Lower lobe of right lung (tissue), 2 donors: ENCODE results near the gene ASB13. TPM values are rescaled to one million over a fixed set of nuclear protein-coding genes. Genes with fewer than 3 reads are reported as not detected.
"Not testable (repeated sequence)": the region's sequence is repeated elsewhere in the genome, so short reads cannot be mapped to it uniquely, and the experiment has no call there.

Experiments
- ATAC-seq, 2 donors: fragments of 200-7000 bp; cut with Tn5 transposase; one replicate each; pipeline ENCODE4 v1.9.1; 2020 to 2022; ENCODE audit warnings: mild to moderate bottlenecking in 2 of 2, moderate library complexity in 2 of 2
- DNase-seq: peaks from one replicate; pipeline ENCODE4 v3.0.0-alpha.2; 2020
- H3K27ac ChIP-seq: fragments of 200-600 bp; one replicate; pipeline ENCODE4 v1.8.0; 2022
- H3K27me3 ChIP-seq: fragments of 200-600 bp; one replicate; pipeline ENCODE4 v1.8.0; 2022; ENCODE audit warnings: low read depth
- H3K36me3 ChIP-seq: fragments of 200-600 bp; one replicate; pipeline ENCODE4 v1.8.0; 2022; ENCODE audit warnings: mild to moderate bottlenecking
- H3K4me1 ChIP-seq: fragments of 200-600 bp; one replicate; pipeline ENCODE4 v1.8.0; 2022
- H3K4me3 ChIP-seq: fragments of 200-600 bp; one replicate; pipeline ENCODE4 v1.8.0; 2022; ENCODE audit warnings: mild to moderate bottlenecking
- H3K9me3 ChIP-seq: fragments of 200-600 bp; one replicate; pipeline ENCODE4 v1.8.0; 2022
- intact Hi-C: fragments of 100-400 bp; cut with DNase I; formaldehyde crosslinking; loops from one replicate; pipeline ENCODE4 v1.11.0; 2022
- total RNA-seq: library from RNA; stranded (reverse); fragmentation: NEBNext Ultra II Directional; extraction: Animal tissue kit (Norgen Biotek cat#: 25700); gene quantifications from one replicate; pipeline ENCODE4 v1.2.1, GENCODE V29; 2021
- TF ChIP-seq, protein P1 (sequence below): fragments of 200-600 bp; IDR thresholded peaks from one replicate; pipeline ENCODE4 v1.8.0; 2022; ENCODE audit warnings: antibody characterized with exemption, mild to moderate bottlenecking
- donor health status: DM: no; HTN: yes; CAD: no; lungs with severe emphysema.

Gene ASB13
- total RNA-seq, 1 donor from 2014 or later: 27.6 TPM

DNA sequence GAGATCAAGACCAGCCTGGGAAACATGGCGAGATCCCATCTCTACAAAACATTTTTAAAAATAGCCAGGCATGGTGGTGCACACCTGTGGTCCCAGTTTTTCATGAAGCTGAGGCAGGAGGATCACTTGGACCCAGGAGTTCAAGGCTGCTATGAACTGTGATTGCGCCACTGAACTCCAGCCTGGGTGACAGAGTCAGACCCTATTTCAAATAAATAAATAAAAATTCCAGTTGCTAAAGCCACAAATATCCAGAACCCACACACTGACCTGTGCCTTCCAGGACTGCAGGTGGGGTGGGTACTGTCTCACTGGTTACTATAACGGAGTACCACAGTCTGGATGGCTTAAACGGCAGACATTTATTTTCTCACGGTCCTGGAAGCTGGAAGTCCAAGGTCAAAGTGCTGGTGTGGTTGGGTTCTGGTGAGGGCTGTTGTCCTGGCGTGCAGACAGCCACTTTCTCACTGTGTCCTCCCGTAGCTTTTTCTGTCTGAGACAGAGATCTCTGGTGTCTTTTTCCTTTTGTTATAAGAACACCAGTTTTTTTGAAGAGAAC is 38.8 kb downstream of the ASB13 start:
- H3K4me1 ChIP-seq: peaks cover 9% of the 10 kb centered on the region
- H3K27me3 ChIP-seq: no peaks in the 10 kb centered on the region
- ATAC-seq (no peak), DNase-seq (no peak)
- H3K4me3 ChIP-seq: no peak overlapping the region
- no peak overlapping the region for H3K27ac ChIP-seq
- TF ChIP-seq, protein P1, sequence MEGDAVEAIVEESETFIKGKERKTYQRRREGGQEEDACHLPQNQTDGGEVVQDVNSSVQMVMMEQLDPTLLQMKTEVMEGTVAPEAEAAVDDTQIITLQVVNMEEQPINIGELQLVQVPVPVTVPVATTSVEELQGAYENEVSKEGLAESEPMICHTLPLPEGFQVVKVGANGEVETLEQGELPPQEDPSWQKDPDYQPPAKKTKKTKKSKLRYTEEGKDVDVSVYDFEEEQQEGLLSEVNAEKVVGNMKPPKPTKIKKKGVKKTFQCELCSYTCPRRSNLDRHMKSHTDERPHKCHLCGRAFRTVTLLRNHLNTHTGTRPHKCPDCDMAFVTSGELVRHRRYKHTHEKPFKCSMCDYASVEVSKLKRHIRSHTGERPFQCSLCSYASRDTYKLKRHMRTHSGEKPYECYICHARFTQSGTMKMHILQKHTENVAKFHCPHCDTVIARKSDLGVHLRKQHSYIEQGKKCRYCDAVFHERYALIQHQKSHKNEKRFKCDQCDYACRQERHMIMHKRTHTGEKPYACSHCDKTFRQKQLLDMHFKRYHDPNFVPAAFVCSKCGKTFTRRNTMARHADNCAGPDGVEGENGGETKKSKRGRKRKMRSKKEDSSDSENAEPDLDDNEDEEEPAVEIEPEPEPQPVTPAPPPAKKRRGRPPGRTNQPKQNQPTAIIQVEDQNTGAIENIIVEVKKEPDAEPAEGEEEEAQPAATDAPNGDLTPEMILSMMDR: no peak
- intact Hi-C loops: loop anchor here (10.0 kb wide), 1 partner anchor 183 kb away; no protein-coding TSS in a partner anchor
- no peaks in the 10 kb centered on the region for H3K36me3 ChIP-seq
- no peaks in the 10 kb centered on the region for H3K9me3 ChIP-seq

DNA sequence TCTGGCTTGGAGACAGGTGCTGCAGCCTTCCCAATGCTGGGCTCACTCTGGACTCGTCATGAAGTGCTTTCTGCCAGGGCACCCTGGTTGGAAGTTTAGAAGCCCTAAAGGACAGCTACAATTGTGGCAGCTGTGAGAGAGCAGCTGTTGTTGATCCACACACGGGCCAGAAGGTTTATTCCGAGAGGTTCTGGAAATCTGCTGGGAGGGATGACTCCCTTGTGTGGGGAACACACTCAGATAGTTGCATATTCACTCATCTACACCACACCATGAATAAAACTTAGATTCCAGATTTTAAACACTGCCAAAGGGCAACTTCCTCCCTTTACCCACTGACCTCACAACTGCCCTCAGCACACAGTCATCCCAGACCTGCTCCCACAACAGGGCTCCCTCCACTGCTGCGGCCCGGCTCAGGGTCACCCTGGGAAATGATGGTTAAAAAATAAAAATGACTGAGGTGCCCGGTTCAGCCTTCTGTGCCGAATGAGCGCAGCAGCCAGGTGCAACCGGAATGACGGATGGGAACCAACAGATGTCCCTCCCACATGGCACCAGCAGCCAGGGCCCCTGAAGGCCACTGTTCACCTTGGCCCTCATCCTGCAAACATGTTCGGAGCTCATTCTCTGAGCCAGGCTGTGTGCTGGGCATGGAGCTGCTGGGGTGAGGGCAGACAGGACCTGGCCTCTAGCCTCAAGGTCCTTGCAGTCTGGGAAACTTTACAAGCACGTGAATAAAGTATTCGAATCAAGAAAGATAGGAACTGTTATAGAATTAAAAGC is 40.2 kb downstream of the ASB13 start:
- Histone ChIP-seq H3K4me3 (no peak overlapping the region), H3K9me3 (no peaks in the 10 kb centered on the region), H3K27me3 (no peaks in the 10 kb centered on the region), H3K36me3 (no peaks in the 10 kb centered on the region), H3K27ac (no peak overlapping the region), H3K4me1 (peaks cover 9% of the 10 kb centered on the region)
- intact Hi-C loops: loop anchor here (10.0 kb wide), 1 partner anchor 181 kb away; no protein-coding TSS in a partner anchor
- TF ChIP-seq, protein P1: no peak
- no peak for ATAC-seq
- no peak for DNase-seq

DNA sequence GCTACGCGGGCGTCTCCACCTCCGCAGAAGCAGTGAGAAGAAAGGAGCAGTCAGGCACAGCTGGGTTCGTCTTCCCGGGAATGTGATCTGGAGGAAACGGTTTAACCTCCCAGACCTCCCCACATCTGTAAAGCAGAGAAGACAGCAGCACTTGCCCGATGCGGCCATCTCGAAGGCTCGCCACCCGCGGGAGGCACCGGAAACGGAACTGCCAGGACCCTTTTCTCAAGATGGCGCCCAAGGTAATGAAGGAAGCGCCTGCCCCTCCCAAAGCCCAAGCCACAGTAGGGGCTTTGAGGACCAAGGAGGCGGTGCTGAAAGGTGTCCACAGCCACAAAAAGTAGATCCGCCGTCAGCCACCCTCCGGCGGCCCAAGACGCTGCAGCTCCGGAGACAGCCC is 41.7 kb downstream of the ASB13 start:
- Histone ChIP-seq H3K27ac (no peak overlapping the region), H3K4me1 (peaks cover 9% of the 10 kb centered on the region), H3K27me3 (no peaks in the 10 kb centered on the region), H3K4me3 (no peak overlapping the region), H3K9me3 (no peaks in the 10 kb centered on the region), H3K36me3 (no peaks in the 10 kb centered on the region)
- TF ChIP-seq, protein P1: no peak
- DNase-seq: peak; percentile 28
- intact Hi-C loops: loop anchor here (10.0 kb wide), 1 partner anchor 180 kb away; no protein-coding TSS in a partner anchor
- ATAC-seq: no peak

DNA sequence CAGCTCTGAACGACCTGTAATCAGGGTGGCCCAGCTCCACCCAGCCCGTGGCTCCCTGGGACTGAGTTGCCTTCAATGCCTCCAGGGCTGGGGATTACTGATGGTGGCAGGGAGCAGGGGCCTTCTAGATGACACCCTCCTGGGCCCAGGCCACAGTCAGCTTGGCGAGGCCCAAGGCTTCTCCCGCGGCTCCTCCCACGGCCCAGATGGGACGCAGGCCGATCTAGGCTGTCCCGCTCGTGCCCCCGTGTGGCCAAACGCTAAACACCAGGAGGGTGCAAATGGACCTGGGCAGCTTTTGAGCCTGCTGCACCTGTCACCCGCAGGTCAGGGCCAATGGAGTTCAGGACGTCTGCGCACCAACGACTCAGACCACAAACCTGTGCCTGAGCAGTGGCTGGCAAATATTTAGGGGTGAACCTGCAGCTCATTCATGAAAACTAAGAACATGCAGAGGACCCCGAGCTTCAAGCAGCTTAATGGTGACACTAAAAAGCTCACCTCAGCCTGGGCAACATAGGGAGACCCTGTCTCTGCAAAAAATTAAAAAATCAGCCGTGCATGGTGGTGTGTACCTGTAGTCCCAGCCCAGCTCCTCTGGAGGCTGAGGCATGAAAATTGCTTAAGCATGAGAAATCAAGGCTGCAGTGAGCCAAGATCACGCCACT is 43.2 kb downstream of the ASB13 start:
- H3K9me3 ChIP-seq: no peaks in the 10 kb centered on the region
- intact Hi-C loops: loop anchor here (10.0 kb wide), 1 partner anchor 178 kb away; no protein-coding TSS in a partner anchor
- H3K4me1 ChIP-seq: no peaks in the 10 kb centered on the region
- no peaks in the 10 kb centered on the region for H3K27me3 ChIP-seq
- ATAC-seq: peak; percentile 95 to 97
- no peak overlapping the region for H3K4me3 ChIP-seq
- H3K27ac ChIP-seq: no peak overlapping the region
- DNase-seq: peak; percentile 94
- TF ChIP-seq, protein P1: peak; percentile 91
- H3K36me3 ChIP-seq: no peaks in the 10 kb centered on the region

DNA sequence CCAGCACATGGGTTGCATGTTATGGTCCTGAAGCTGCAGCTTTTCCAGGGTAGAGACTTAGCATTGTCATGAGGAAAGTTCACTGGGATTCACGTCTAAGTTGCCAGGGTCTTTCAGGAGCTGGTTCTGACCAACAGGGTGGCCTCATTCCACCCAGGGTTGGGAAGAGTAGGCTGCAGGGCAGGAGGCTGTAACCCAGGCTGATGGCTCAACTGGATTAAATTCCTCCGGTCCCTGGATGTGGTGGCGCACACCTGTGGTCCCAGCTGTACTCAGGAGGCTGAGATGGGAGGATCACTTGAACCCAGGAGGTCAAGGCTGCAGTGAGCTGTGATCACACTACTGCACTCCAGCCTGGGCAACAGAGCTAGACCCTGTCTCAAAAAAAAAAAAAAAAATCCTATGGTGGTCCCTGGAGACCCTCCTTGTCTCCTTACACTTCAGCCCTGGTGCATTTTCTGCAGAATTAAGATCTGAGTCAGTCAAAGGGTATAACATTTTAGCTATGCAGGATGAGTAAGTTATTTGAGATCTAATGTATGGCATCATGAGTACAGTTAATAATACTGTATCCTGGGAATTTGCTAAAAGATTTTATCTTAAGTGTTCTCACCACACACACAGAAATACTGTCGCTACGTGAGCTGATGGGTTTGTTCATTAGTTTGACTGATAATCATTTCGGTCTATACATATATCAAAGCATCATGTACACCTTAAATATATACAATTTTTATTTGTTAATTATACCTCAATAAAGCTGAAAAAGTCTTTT is 44.0 kb downstream of the ASB13 start:
- ATAC-seq: no peak
- no peaks in the 10 kb centered on the region for H3K4me1 ChIP-seq
- H3K27me3 ChIP-seq: no peaks in the 10 kb centered on the region
- TF ChIP-seq, protein P1: no peak
- H3K27ac ChIP-seq: no peak overlapping the region
- no peaks in the 10 kb centered on the region for H3K9me3 ChIP-seq
- H3K36me3 ChIP-seq: no peaks in the 10 kb centered on the region
- no peak overlapping the region for H3K4me3 ChIP-seq
- intact Hi-C loops: loop anchor here (10.0 kb wide), 1 partner anchor 178 kb away; no protein-coding TSS in a partner anchor
- peak; percentile 18 for DNase-seq

DNA sequence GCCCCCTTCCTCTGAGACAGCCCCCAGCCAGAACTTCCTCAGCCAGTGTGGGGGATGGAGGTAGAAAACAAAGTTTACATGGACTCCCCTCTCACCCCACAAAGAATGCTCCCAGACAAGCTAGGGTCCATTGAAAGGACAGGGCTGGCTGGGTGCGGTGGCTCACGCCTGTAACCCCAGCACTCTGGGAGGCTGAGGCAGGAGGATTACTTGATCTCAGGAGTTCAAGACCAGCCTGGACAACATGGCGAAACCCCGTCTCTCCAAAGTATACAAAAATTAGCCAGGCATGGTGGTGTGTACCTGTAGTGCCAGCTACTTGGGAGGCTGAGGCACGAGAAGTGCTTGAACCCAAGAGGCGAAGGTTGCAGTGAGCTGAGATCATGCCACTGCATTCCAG is 45.0 kb downstream of the ASB13 start:
- H3K36me3 ChIP-seq, H3K27ac ChIP-seq, H3K4me3 ChIP-seq, H3K4me1 ChIP-seq, H3K27me3 ChIP-seq, ATAC-seq, H3K9me3 ChIP-seq, DNase-seq: not testable (repeated sequence)
- intact Hi-C loops: loop anchor here (10.0 kb wide), 1 partner anchor 177 kb away; no protein-coding TSS in a partner anchor
